Karpas-422 (cell line): Measurements from ENCODE around the gene GEMIN7. TPM values are rescaled to one million over a fixed set of nuclear protein-coding genes. Genes with fewer than 3 reads are reported as not detected.

Experiments used
- DNase-seq: peaks from one replicate; pipeline ENCODE4 v3.0.0-alpha.2; 2015
- H2AFZ ChIP-seq: fragments of 200-600 bp; sonication (generic); 2 replicates; pipeline ENCODE4 v1.6.1; 2014; ENCODE audit warnings: antibody characterized with exemption, low read length, mixed read lengths
- H3K27ac ChIP-seq: fragments of 200-600 bp; sonication (generic); 2 replicates; pipeline ENCODE4 v1.5.1; 2014; ENCODE audit warnings: mild to moderate bottlenecking, low read length, moderate library complexity
- H3K27me3 ChIP-seq: fragments of 200-600 bp; sonication (generic); 2 replicates; pipeline ENCODE4 v1.6.1; 2014; ENCODE audit warnings: low read length, mixed read lengths
- H3K36me3 ChIP-seq: fragments of 200-600 bp; sonication (generic); 2 replicates; pipeline ENCODE4 v1.6.1; 2014; ENCODE audit warnings: low read length, mixed read lengths; ENCODE audit not compliant: insufficient read depth
- H3K4me1 ChIP-seq: fragments of 200-600 bp; sonication (generic); 2 replicates; pipeline ENCODE4 v1.6.1; 2014; ENCODE audit warnings: mild to moderate bottlenecking, low read length, mixed read lengths
- H3K4me2 ChIP-seq: fragments of 200-600 bp; sonication (generic); 2 replicates; pipeline ENCODE4 v1.6.1; 2014; ENCODE audit warnings: low read length, low read depth, mild to moderate bottlenecking; ENCODE audit not compliant: poor library complexity, severe bottlenecking
- H3K4me3 ChIP-seq: fragments of 200-600 bp; sonication (generic); 2 replicates; pipeline ENCODE4 v1.5.1; 2014; ENCODE audit warnings: mild to moderate bottlenecking, antibody characterized with exemption, low read length, mixed read lengths
- H3K79me2 ChIP-seq: fragments of 200-600 bp; sonication (generic); 2 replicates; pipeline ENCODE4 v1.6.1; 2014; ENCODE audit warnings: mild to moderate bottlenecking, low read length, mixed read lengths
- H3K9ac ChIP-seq: fragments of 200-600 bp; sonication (generic); 2 replicates; pipeline ENCODE4 v1.6.0; 2014; ENCODE audit warnings: low read length
- H3K9me2 ChIP-seq: fragments of 200-600 bp; sonication (generic), shearing (Covaris generic); replicated peaks from 2 replicates; pipeline ENCODE4 v1.6.0; 2014; ENCODE audit warnings: mild to moderate bottlenecking, low read length, moderate library complexity; ENCODE audit not compliant: insufficient read depth
- H3K9me3 ChIP-seq: fragments of 300-700, 200-600 bp; sonication (generic); 2 replicates; pipeline ENCODE4 v1.6.1; 2014; ENCODE audit warnings: low read length, mixed read lengths
- H4K20me1 ChIP-seq: fragments of 200-600 bp; sonication (generic); 2 replicates; pipeline ENCODE4 v1.6.1; 2014; ENCODE audit warnings: mild to moderate bottlenecking, antibody characterized with exemption, low read length, low read depth; ENCODE audit not compliant: insufficient read depth
- total RNA-seq: library from RNA; depleted of rRNA; stranded (reverse); fragments of >200 nt; shearing (Covaris generic); gene quantifications from 2 replicates; pipeline ENCODE4 v1.2.3, GENCODE V29; 2014; ENCODE audit warnings: low replicate concordance

Gene GEMIN7
- total RNA-seq, 1 experiment from 2014 or later: 85.2 TPM

- no peaks in the 10 kb centered on the region for H3K9me2 ChIP-seq
- no peak overlapping the region for H3K4me2 ChIP-seq
- H3K27me3 ChIP-seq: no peaks in the 10 kb centered on the region
- H3K4me3 ChIP-seq: no peak overlapping the region
- peaks cover 33% of the 10 kb centered on the region for H3K4me1 ChIP-seq
- H2AFZ ChIP-seq: no peak overlapping the region
- no peak overlapping the region for H3K9ac ChIP-seq
- H4K20me1 ChIP-seq: no peaks in the 10 kb centered on the region; the same call in none of the 2 replicates
- DNase-seq: no peak
- H3K9me3 ChIP-seq: no peaks in the 10 kb centered on the region
- peaks cover 31% of the 10 kb centered on the region for H3K79me2 ChIP-seq
- peaks cover 9% of the 10 kb centered on the region; the same call in 1 of the 2 replicates for H3K36me3 ChIP-seq
- no peak overlapping the region for H3K27ac ChIP-seq
These were observed 11.0 kb downstream of the GEMIN7 start for GRCh38 chr19:45090034-45090433.

GRCh38 chr19:45090606-45091005 is 11.5 kb downstream of the GEMIN7 start:
- Histone ChIP-seq H3K27ac (no peak overlapping the region), H3K4me3 (no peak overlapping the region), H3K4me1 (peaks cover 33% of the 10 kb centered on the region), H2AFZ (no peak overlapping the region), H4K20me1 (no peaks in the 10 kb centered on the region; the same call in none of the 2 replicates), H3K9me3 (no peaks in the 10 kb centered on the region), H3K9ac (no peak overlapping the region), H3K27me3 (no peaks in the 10 kb centered on the region), H3K9me2 (no peaks in the 10 kb centered on the region), H3K36me3 (peaks cover 9% of the 10 kb centered on the region; the same call in 1 of the 2 replicates), H3K4me2 (no peak overlapping the region), H3K79me2 (peaks cover 34% of the 10 kb centered on the region)
- peak; percentile 43 for DNase-seq

- Histone ChIP-seq H3K27me3 (no peaks in the 10 kb centered on the region), H4K20me1 (peaks cover 6% of the 10 kb centered on the region), H3K4me3 (peak overlapping the region; percentile 95), H2AFZ (peak overlapping the region; percentile 91; the same call in 1 of the 2 replicates), H3K4me2 (peak overlapping the region; percentile 94), H3K9me2 (no peaks in the 10 kb centered on the region), H3K9me3 (no peaks in the 10 kb centered on the region), H3K9ac (peak overlapping the region; percentile 95), H3K27ac (peak overlapping the region; percentile 89), H3K4me1 (peaks cover 33% of the 10 kb centered on the region), H3K79me2 (peaks cover 38% of the 10 kb centered on the region), H3K36me3 (peaks cover 9% of the 10 kb centered on the region; the same call in 1 of the 2 replicates)
- DNase-seq: peak; percentile 100
These were observed 12.2 kb downstream of the GEMIN7 start for GRCh38 chr19:45091031-45091923.

GRCh38 chr19:45092747-45093678 is 14.0 kb downstream of the GEMIN7 start, which contains the start of gene PPP1R37:
TSS of gene PPP1R37 (plus strand) at chr19:45093179. CDS start at chr19:45093326, 147 bp downstream.
- H3K36me3 ChIP-seq: peaks cover 7% of the 10 kb centered on the region; the same call in 1 of the 2 replicates
- DNase-seq: peak; percentile 98
- peaks cover 13% of the 10 kb centered on the region for H4K20me1 ChIP-seq
- peak within 1 kb of the TSS; percentile 89 for H3K27ac ChIP-seq
- H3K4me1 ChIP-seq: peaks cover 33% of the 10 kb centered on the region
- peaks cover 51% of the 10 kb centered on the region for H3K79me2 ChIP-seq
- peak within 1 kb of the TSS; percentile 94 for H3K4me2 ChIP-seq
- peak within 1 kb of the TSS; percentile 91; the same call in 1 of the 2 replicates for H2AFZ ChIP-seq
- H3K9me3 ChIP-seq: no peaks in the 10 kb centered on the region
- H3K9me2 ChIP-seq: no peaks in the 10 kb centered on the region
- peak within 1 kb of the TSS; percentile 95 for H3K9ac ChIP-seq
- H3K27me3 ChIP-seq: no peaks in the 10 kb centered on the region
- peak within 1 kb of the TSS; percentile 95 for H3K4me3 ChIP-seq

DNA sequence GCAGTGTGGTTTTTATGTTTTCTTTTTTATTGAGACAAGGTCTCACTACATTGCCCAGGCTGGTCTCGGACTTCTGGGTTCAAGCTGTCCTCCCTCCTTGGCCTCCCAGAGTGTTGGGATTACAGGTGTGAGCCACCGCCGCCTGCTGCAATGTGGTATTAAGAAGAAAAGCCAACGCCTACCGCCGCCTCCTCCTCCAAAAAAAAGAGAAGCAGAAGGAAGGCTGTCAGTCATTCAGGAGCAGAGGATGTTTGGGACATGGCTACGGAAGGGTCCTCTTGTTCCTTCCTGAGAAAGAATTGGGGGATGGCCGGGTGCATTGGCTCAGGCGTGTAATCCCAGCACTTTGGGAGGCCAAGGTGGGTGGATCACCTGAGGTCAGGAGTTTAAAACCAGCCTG is 15.1 kb downstream of the GEMIN7 start:
- H3K36me3 ChIP-seq: peaks cover 7% of the 10 kb centered on the region; the same call in 1 of the 2 replicates
- H3K27me3 ChIP-seq: no peaks in the 10 kb centered on the region
- H3K4me1 ChIP-seq: peaks cover 33% of the 10 kb centered on the region
- H3K9me2 ChIP-seq: no peaks in the 10 kb centered on the region
- peaks cover 13% of the 10 kb centered on the region for H4K20me1 ChIP-seq
- peak overlapping the region; percentile 95 for H3K9ac ChIP-seq
- peaks cover 62% of the 10 kb centered on the region for H3K79me2 ChIP-seq
- no peak for DNase-seq
- H3K27ac ChIP-seq: no peak overlapping the region
- no peak overlapping the region for H2AFZ ChIP-seq
- H3K9me3 ChIP-seq: no peaks in the 10 kb centered on the region
- H3K4me2 ChIP-seq: peak overlapping the region; percentile 94
- peak overlapping the region; percentile 95 for H3K4me3 ChIP-seq

DNA sequence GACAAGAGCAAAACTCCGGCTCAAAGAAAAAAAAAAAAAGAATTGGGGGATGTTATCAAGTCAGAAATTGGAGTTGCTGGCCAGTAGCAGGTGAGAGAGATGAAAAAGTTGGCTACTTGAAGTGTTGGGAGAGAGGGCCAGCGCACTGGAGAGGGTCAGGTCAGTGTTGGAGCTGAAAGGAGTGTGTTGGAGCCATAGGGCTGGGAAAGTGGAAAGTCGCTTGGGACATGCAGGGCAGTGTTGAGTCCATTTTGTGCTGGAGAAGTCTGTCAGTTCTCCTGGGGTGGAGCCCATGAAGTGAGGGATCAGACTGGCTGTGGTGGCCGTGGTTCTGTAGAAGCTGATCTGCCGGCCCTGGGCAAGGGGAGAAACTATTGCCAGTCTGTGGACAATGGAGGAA is 15.6 kb downstream of the GEMIN7 start:
- Histone ChIP-seq H3K27me3 (no peaks in the 10 kb centered on the region), H4K20me1 (peaks cover 13% of the 10 kb centered on the region), H3K79me2 (peaks cover 68% of the 10 kb centered on the region), H3K9me2 (no peaks in the 10 kb centered on the region), H3K9me3 (no peaks in the 10 kb centered on the region), H3K27ac (no peak overlapping the region), H3K4me2 (peak overlapping the region; percentile 94), H3K4me1 (peaks cover 33% of the 10 kb centered on the region), H3K9ac (peak overlapping the region; percentile 95; the same call in 1 of the 2 replicates), H2AFZ (no peak overlapping the region), H3K4me3 (peak overlapping the region; percentile 95), H3K36me3 (peaks cover 7% of the 10 kb centered on the region; the same call in 1 of the 2 replicates)
- DNase-seq: no peak

DNA sequence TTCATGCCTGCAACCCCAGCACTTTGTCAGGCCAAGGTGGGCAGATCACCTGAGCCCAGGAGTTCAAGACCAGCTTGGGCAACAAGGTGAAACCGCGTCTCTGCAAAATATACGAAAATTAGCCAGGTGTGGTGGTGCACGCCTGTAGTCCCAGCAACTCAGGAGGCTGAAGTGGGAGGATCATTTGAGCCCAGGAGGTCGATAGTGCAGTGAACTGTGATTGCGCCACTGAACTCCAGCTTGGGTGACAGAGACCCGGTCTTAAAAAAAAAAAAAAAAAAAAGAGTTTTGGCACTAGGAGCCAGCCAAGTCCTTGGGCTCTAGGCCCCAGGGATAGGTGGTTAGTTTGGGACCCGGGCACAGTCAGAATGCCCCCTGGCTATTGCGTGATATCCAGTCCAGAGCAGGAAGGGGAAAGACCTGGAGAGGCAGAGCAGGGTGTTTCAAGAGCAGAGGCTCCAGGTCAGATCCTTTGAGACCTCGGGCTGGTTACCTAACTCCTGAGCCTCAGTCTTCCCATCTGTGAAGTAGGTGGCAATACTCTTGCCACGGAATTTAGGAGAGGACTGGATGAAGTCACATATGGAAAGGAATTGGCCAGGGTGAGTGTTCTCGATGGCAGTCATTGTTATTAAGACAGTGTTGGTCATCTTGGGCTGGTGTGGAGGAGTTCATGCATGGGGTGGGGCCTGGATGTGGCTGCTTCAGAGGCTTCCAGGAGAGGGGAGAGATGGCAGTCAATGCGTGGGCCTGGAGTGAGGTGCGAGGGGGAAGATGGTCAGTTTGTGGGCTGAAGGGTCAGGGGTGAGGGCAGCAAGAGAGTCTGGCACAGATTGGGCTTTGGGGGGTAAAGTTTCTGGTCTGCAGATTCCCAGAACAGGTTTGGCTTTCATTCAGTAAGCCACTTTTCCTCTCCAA is 16.7 kb downstream of the GEMIN7 start:
- H3K79me2 ChIP-seq: peaks cover 78% of the 10 kb centered on the region
- no peak for DNase-seq
- H3K9ac ChIP-seq: no peak overlapping the region
- peaks cover 21% of the 10 kb centered on the region for H4K20me1 ChIP-seq
- no peak overlapping the region for H3K4me2 ChIP-seq
- H3K9me2 ChIP-seq: no peaks in the 10 kb centered on the region
- H3K27ac ChIP-seq: no peak overlapping the region
- no peak overlapping the region for H2AFZ ChIP-seq
- H3K36me3 ChIP-seq: peaks cover 2% of the 10 kb centered on the region; the same call in 1 of the 2 replicates
- no peak overlapping the region for H3K4me3 ChIP-seq
- no peaks in the 10 kb centered on the region for H3K27me3 ChIP-seq
- no peaks in the 10 kb centered on the region for H3K9me3 ChIP-seq
- peaks cover 34% of the 10 kb centered on the region for H3K4me1 ChIP-seq
